Activated naive CD4-positive, alpha-beta T cell treated with anti-CD3 and anti-CD28 coated beads, Interleukin-2, amount 50 U/mL, for 16 hours (primary cell): ENCODE measurements around the gene FAH.
"Not testable (repeated sequence)": the region's sequence is repeated elsewhere in the genome, so short reads cannot be mapped to it uniquely, and the experiment has no call there.

ENCODE experiments used
- DNase-seq: peaks from one replicate; pipeline ENCODE4 v3.0.0-alpha.2; 2020

Gene FAH

DNA sequence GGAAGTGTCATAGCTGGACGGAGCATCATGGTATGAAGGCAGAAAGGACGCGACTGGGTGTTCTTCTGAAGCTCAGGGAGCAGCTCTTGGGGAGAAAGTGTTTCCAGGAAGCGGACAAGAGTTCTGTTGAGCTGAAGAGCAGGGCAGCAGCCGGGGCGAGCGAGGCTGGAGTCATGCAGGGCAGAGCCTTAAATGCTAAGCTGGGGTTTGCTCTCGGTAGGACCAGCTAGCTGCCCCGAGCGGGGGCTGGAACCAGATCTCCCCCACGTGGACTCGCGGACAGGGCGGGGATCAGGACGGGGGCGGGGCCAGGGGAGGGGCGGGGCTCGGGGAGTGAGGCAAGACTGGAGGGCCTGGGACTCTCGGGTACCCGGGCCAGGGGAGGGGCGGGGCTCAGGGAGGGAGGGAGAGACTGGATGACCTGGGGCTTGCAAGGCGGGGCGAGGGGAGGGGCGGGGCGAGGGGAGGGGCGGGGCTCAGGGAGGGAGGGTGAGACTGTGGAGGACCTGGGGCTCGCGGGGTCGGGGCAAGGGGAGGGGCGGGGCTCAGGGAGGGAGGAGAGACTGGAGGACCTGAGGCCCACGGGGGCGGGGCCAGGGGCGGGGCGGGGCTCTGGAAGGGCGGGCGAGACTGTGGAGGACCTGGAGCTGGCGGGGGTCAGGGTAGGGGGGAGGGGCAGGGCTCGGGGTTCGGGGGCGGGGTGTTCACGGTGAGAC is 461 bp upstream of the FAH start:
- peak; percentile 89 for DNase-seq

DNA sequence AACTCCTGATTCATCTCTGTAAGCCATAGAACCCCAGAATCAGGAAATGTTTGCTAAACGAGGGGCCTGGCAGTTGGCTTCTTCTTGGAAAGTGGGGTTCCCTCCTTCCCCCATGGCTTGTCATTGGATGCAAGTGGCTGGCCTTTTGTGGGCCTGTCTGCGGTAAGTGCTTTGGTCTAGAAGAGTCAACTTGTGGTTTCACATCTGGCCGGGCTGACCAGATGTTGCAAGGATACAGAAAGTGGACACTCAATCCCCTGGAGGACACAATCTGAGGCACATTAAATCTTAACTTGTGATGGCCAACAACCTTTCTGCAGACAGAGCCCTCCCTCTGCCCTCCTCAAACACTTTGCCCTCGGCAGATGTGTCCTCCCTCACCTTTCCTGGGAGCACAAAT is 1.1 kb downstream of the FAH start:
- DNase-seq, result no peak

- DNase-seq, result no peak
Measured at GRCh38 chr15:80154336-80154735, 1.5 kb downstream of the FAH start.

GRCh38 chr15:80155001-80155377 is 2.2 kb downstream of the FAH start:
- DNase-seq, result no peak

- not testable (repeated sequence) for DNase-seq
Measured at GRCh38 chr15:80155378-80156175, 2.8 kb downstream of the FAH start.

DNA sequence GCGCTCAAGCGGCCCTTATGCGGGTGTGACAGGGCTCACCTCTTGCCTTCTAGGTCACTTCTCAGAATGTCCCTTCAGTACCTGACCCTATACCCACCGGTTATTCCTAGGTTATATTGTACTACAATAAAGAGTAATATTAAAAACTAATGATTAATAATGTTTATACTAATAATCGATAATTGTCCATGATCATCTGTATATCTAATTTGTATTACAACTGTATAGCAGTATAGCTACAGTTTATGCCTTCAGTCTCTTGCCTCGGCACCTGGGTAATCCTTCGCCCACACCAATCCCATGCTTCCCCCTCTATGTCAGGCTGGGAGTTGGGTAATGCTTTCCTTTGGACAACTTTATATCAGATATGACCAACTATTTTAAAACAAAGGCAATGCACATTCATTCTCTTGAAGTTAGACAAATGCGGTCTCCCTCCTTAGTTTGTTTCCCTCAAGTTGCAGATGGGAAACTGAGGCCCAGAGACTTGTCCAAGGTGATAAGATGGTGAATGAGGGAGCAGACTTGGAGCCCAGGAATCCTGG is 3.4 kb downstream of the FAH start:
- DNase-seq, result no peak

DNA sequence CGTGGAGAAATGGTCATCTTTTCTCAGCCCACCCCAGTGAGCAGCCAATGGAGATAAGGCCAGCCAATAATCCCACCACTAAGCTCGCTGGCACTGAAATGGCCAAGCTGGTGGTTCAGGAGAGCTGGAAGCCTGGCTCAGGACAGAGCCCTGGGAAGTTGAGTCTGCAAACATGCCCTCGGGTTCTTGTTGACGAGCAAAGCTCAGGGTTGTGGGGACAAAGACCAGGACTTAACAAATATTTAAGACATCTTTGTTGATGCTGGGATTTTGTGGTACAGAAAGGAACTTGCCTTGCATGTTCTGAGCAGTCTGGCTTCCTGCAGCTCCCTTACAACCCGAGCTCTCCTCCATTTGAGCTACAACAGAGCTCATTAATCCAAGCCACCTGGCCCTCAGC is 4.4 kb downstream of the FAH start:
- no peak for DNase-seq

GRCh38 chr15:80159301-80159700 is 6.5 kb downstream of the FAH start:
- DNase-seq, result no peak

GRCh38 chr15:80159811-80160569 is 7.2 kb downstream of the FAH start:
- DNase-seq, result no peak

DNA sequence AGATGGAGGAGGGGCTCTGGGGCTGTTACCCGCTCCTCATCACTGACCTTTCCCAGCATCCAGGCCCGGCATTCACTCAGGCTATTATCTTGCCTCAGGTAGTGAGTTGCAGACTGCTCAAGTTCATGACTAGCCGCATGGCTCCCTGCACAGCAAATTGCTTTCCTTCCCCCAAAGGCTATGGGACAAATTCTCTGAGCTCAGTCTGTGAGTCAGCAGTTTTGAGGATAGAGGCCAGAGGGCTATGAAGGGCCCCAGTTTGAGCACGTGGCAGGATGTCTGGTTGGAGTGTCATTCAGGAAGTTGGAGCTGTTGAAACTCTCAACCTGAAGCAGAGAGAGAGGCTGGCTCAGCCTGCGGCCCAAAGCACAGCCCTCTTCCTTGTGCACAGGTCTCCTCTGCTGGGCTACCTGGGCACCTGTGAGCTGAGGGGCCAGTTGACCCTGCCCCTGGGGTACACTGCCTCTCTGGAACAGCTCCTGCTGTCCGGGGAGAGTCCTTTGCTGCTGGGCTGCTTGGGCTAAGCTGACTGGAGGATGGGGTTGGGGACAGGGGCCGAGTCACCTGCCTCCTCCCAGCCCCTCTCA is 7.9 kb downstream of the FAH start:
- no peak for DNase-seq

- no peak for DNase-seq
Measured at GRCh38 chr15:80161468-80162016, 8.7 kb downstream of the FAH start.

- no peak for DNase-seq
Measured at GRCh38 chr15:80162059-80162554, 9.3 kb downstream of the FAH start.

DNA sequence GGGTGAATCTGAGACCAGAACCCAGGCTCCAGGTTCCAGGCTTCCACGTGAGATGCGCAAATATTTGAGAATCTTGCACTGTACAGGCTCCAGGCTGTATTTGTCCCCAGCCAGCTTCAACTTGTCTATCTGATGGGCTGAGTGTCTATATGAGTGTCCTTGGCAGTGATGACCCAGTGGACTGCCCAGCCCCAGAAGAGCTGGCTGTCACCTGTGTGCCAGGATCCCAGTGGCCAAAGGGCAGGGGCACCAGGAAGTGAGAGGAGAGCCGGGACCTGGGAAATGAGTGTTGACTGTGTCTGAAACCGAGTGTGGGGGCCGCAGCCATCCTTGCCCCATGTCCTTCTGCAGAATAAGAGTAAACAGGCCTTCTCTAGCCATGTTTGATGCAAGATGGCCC is 10.4 kb downstream of the FAH start:
- DNase-seq, result no peak

- DNase-seq, result no peak
Measured at GRCh38 chr15:80163897-80164296, 11.1 kb downstream of the FAH start.

GRCh38 chr15:80167936-80168335 is 15.1 kb downstream of the FAH start:
- no peak for DNase-seq

DNA sequence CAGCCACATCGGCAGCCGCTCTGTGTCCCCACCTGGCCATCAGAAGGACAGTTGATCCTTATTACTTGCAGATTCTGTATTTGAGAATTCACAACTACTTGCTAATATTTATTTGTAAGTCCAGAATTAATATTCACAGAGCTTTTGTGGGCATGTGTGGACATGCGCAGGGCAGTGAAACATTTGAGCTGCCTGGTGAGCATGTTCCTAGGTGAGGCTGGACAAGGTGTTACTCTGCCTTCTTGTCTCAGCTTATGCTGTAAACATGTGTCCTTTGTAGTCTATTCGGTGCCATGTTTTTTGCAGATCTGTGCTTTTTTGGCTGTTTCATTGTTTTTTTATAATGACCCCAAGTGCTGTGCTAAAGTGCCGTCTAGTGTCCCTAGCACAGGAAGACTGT is 15.6 kb downstream of the FAH start:
- DNase-seq, result no peak

GRCh38 chr15:80169768-80170357 is 17.1 kb downstream of the FAH start:
- no peak for DNase-seq

DNA sequence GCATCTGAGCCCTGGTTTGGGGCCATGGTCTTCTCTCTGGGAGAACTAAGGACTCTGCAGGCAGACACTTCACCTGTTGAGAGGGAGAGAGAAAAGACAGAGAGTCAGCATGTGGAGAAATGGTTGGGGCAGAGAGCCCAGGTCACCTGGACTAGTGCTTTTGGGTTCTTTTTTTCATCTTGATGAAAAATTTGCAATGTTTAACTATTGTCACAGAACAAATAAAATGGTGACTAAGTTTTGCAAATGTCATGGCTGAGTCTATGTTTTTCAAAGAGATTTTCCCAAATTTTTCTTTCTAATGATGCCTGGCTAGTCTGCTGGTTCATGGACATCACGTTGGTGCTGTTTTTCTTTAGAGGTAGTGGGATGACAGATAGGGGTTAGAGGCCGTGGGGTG is 17.8 kb downstream of the FAH start:
- no peak for DNase-seq

- DNase-seq, result no peak
Measured at GRCh38 chr15:80171787-80172186, 19.0 kb downstream of the FAH start.

GRCh38 chr15:80172401-80172800 is 19.6 kb downstream of the FAH start:
- DNase-seq, result no peak

- DNase-seq, result peak; percentile 72
Measured at GRCh38 chr15:80173022-80173759, 20.4 kb downstream of the FAH start.
